HTERT RPE-1 (cell line): ENCODE data around the gene SLC24A3.
"Not testable (repeated sequence)": the region's sequence is repeated elsewhere in the genome, so short reads cannot be mapped to it uniquely, and the experiment has no call there.

Experiments
- in situ Hi-C: fragments of 300-500 bp; cut with MboI; formaldehyde crosslinking; loops from 4 replicates; pipeline ENCODE4 v1.14.3; 2020; ENCODE audit warnings: low sequenced_read_pairs

Gene SLC24A3

DNA sequence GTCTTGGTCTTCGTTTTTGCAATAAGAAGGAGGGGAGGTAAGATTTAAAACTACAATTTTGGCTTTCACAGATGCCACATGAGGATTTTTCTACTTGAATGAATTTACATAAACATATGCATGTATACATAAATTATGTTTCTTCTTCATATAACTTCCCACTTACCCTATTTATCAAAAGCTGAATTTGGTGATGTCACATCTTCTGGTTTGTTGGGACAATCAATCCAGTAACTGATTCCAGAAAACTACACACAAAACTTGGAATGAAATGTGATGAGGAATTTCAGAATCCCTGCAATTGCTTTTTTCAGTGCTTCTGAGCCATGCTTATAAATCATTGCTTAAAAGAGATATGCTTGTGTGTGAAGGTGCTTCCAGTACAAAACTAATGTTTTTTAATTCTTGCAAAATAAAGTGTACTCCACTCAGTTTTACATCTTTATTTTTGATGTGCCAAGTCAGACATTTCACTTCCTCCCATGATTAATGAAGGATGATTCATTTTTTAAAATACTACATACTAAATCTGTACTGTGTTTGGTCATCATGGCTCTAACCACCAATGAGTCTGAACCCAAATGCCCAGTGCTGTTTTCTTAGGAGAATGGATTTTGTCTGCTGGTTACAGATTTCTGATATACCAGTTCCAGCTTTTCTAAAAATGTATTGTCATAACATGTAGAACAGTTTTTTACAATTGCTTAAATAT is 513.5 kb downstream of the SLC24A3 start:
- in situ Hi-C loops: no loop called here

DNA sequence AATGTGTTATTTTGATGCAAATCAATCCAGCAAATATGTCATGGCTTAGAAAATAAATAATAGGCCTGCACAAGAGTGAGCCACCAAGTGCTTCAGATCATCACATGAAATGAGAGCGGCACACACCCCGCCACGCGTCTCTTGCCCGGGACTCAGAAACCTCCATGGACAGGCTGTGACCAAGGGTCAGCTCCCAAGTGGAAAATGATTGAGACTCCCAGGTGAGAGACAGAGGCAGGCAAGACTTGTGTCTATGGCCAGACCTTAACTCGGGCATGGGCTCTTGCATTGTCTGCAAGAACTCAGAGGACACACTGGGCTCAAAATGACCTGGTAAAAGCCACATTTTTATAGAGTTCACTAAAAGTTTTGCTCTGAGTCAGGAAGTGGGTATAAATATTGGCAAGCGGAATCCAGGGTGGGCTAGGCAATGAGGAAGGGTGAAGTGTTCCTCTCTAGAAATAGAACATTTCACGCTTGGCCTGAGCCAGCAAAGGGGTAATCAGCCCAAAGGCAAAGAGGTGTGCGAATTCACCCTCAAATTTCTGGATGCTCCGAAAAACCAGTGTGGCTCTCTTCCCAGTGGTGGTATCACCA is 514.9 kb downstream of the SLC24A3 start:
- in situ Hi-C loops: no loop called here

DNA sequence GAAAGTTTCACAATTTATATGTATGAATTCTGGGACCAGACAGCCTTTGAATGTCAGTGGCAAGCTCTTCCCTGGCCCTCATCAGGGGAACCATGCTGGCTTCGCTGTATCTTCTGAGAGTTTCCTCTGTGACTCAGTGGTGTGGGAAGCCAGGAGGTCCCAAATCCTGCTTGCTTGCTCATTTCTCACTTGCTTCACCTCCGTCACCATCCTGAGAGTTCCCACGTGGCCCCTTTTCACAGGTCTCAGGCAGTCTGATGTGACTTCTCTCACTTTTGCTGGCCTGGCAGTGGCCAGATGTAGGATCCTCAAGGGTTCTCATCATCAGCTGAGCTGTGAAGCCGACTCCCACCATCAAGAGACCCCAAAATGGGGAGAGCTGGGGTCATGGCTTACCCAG is 517.2 kb downstream of the SLC24A3 start:
- in situ Hi-C loops: no loop called here

DNA sequence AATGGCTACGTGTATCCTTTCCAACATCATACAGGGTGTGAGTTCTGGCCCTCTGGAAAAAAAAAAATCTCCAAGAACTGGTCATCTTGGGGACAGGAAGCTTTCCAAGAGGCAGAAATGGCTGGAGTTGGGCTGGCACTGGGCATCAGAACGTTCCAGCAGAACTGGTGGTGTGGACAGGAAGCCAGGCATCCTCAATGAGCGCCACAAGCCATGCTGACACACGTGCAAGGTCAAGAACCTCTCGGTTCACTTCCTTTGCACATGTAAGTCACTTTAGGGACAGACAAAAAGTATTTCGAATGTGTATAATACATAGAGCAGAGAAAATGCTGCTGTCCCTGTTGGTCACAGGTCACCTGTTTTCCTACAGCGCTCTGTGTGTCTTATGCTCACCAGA is 518.3 kb downstream of the SLC24A3 start:
- in situ Hi-C loops: no loop called here

DNA sequence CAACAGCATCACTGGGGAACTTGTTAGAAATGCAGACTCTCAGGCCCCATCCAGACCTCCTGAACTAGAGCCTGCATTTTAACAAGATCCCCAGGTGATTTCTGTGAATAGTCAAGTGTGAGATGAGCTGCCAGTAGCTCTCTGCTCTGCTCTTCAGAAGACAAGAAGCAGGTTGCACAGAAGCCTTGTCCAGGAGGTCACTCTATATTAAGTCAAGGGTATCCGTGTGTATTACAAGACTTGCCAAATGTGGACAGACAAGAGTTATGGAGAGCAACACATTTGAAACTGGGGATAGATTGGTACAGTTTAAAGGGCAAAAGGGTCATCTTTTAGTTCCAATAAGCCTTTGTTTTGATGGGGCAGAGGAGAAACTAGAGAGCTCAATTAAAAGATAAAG is 522.4 kb downstream of the SLC24A3 start:
- in situ Hi-C loops: no loop called here

DNA sequence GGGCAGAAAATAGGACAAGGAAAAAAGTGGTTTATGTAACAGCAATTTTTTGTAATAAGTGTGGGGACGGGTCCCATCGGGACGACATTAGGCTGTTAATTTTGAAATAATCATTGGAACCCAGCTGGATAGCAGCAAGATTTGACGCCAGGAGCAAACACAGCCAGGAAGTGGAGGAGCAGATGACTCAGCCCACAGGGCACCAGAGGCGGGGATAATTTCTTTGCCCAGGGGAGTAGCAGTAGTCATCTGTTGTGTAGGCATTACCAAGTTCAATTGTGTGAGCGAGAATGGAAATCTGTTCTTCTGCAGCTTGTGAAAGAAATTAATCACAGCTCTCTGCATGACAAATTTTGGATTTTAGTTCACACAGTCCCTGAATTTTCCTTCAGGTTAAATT is 523.0 kb downstream of the SLC24A3 start:
- in situ Hi-C loops: no loop called here

DNA sequence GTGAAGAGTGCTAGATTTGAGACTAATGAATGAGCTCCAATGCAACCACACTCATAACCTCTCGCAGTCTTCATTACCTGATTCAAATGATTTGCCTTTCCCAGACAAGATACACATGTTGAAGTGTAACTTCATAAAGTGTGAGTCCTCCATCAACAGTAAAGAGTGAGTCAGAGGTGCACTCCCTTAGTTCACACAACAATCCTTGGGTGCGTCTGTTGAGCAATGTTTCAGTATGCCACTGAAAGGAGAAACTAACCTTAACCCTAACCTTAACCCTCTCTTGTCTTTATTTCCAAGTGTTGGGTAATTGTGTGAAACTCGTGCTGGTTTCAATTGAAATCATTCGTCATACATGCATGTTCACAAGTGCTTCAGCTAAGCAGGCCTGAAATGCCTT is 524.6 kb downstream of the SLC24A3 start:
- in situ Hi-C loops: no loop called here

DNA sequence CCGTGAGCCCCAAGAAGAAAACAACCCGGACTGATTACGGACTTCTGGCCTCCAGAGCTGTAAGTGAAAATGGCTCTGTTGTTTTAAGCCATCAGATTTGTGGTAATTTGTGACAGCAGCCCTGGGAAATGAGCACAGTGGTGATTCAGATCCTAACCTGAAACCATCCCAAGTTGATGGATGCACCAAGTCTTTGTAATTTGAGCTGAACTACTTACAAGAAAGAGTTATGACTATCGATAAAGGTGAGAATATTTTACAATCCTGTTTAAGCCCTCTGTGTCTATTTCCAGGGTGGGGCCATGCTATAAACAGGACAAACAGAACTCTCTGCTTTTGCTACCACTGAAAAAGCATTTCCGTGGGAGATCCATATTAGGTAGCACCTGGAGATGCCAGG is 526.5 kb downstream of the SLC24A3 start:
- in situ Hi-C loops: no loop called here

DNA sequence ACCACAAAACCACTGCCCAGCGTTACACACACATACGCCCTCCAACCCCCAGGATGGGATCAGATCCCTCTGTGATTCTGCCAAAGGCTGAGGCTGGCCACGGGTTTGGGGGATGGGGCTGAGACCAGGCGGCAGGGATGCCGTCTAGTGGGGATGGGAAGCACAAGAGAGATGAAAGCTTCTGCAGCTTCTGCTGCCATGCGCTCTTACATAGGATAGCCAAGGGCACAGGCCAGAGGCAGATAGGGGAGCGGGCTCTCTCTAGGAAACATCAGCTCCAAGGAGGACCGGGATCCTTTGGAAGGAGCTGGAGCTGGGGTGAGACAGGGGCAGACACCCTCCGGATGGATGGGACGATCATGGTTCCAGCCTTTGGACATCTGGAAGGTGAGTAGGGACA is 526.9 kb downstream of the SLC24A3 start:
- in situ Hi-C loops: no loop called here

DNA sequence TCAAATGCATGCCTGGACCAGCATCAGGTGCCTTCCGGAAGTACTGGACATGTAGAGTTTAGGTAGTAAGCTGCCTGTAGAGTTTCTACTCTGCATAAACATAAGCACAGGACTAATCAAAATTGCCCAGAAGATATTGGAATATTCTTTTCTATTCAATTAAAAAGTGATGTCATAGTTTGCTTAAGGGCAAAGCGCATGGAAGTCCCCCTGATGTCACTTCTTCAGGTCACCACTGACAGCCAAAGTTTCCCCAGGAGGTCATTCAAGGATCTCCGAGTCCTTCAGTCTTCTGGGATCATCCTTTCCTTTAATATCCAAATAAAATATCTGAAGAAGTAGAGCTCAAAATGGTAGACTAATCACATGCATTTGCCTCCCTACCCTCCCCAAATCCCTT is 528.1 kb downstream of the SLC24A3 start:
- in situ Hi-C loops: no loop called here

DNA sequence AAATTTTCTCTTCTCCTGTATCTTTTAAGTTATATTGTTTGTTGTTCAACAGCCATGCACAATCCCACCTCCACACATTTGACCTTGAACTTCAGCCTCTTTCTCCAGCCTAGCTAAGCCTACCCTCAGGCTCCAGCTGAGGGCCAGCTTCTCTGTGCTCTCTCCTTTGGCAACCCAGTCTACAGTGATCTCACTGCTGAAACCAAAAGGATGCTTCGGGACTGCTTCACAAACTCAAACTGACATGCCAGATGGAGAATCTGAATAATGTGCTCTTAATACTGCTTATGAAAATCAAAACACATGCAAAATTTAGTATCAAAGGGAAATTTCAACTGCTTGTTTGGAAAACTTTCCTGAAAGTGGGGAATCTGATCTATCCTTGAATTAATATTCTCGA is 529.5 kb downstream of the SLC24A3 start:
- in situ Hi-C loops: no loop called here

DNA sequence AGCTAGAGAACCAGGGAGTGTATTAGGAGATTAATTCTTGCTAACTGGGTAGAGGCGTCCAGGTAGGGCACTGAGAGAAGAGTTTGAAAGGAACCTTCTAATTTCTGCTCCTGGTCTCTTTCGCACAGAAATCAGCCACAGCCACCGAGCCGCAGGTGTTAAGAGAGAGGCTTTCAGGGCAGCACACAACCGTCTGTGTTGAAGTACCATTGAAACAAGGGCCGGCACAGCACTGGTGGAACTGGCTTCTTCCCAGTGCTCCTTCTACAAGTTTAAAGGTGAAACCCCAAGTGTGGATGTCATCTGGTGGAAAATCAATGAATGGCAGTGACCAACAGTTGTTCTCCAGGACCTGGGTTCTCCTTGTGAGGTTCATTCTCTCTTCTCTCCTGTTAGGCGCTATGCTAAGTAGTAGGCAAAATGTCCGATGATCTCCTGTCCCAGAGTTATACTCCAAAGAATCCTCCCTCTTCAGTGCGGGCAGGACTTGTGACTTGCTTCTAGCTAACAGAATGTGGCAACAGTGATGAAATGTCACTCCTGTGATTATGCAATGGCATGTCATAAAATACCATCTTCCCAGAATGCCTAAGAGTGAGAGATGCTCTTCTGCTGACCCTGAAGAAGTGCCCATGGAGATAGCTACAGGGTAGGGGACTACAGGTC is 530.7 kb downstream of the SLC24A3 start:
- in situ Hi-C loops: no loop called here

DNA sequence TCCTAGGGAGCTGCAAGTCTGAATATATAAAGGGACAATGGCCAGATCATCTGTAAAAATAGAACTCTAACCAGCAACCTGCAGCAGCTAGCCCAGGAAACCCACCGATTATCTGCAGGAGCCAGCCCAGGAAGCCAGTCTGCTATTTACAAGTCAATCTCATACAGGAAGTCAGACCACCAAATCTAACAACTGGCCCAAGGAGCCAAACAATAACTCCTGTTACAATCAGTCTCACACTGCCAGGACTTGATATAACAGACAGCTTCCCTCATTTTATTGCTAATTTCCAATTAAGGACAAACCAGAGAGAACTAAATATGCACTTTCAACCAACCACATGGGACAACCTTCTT is 531.2 kb downstream of the SLC24A3 start:
- in situ Hi-C loops: no loop called here

DNA sequence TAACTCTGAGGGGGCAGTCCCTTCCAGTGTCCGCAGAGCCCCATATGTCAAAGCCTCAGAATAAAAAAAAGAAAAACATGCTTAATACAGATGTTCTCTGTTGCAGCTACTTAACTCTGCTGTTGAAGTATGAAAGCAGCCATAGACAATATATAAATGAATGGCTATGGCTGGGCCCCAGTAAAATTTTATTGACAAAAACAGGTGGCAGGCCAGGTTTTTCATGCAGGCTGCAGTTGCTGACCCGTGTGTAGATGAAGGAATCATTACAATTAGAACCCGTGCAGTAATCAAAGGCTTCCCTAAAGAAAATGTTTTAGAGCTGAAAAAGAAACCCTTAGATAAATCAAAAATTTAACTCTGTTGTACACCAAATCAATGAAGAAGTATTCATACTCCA is 532.7 kb downstream of the SLC24A3 start:
- in situ Hi-C loops: no loop called here

DNA sequence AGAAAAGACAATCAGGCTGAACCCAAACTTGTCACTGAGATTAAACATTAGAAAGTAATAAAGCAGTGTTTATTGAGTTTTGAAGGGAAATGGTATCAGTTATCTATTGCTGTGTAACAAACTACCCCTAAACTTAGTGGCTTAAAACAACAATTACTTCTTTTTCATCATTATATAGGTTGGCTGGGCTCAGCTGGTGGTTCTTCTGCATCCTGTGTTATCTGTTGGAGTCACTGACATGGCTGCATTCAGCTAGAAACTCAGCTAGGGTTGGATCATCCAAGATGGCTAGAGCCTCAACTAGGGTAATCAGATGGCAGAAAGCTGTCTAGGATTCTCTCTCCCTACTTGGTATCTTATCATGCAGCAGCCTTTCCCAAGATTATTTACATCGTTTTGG is 533.1 kb downstream of the SLC24A3 start:
- in situ Hi-C loops: no loop called here

DNA sequence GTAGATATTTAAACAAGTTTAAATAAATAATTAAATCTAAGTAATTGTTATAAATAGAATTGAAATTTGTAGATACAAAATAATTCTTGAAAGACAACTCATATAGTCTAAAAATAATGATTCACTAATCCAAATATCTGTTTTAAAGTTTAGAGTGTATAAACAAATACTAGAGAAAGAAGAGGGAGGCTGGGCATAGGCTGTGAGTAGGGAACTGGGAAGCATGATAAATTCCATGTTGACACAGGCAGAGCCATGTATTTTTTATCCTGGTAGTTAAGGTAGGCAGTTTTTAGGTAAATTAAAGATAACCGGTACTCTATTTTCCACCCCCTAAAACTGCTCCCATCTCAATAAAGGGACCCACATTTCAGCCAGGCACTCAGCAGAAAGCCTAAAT is 534.0 kb downstream of the SLC24A3 start:
- in situ Hi-C loops: no loop called here

DNA sequence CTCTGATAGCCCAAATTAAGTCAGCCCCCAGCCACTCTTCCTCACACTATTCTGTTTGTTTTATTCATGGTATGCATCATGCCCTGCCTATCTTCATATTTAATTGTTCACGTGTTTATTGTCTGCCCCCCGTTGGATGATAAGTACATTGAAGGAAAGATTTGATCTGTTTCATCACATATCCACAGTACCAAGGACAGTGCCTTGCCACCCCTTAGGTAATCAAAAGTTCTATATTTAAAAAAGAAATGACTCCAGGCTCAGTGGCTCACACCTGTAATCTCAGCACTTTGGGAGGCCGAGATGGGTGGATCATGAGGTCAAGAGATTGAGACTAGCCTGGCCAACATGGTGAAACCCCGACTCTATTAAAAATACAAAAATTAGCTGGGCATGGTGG is 535.5 kb downstream of the SLC24A3 start:
- in situ Hi-C loops: no loop called here

DNA sequence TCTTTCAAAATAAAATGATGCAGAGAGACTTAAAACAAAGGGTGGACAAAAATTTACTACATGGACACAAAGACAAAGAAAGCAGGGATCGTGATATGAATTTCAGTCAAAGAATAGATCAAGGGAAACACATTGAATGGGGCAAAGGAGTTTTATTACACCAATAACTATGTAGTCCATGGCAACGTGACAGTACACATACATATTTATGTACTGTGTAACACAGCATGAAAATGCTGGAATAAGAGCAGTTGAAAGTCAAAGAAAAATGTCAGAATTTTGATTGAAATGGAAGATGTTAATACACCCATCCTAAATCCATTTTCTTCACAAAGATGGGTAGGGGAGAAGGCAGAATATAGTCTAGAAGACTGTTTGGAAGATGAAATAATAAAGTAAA is 536.2 kb downstream of the SLC24A3 start:
- in situ Hi-C loops: no loop called here

DNA sequence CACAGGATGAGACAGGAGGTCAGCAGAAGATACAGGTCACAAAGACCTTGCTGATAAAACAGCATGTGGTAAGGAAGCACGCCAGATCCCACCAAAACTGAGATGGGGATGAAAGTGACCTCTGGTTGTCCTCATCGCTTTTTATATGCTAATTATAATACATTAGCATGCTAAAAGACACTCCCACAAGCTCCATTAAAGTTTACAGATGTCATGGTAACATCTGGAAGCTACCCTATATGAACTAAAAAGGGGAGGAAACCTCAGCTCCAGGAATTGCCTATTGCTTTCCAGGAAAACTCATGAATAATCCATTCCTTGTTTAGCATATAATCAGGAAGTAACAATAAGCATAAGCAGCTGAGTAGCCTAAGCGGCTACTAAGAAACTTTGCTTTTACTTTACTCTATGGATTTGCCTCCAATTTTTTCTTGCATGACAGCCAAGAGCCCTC is 537.2 kb downstream of the SLC24A3 start:
- in situ Hi-C loops: no loop called here

DNA sequence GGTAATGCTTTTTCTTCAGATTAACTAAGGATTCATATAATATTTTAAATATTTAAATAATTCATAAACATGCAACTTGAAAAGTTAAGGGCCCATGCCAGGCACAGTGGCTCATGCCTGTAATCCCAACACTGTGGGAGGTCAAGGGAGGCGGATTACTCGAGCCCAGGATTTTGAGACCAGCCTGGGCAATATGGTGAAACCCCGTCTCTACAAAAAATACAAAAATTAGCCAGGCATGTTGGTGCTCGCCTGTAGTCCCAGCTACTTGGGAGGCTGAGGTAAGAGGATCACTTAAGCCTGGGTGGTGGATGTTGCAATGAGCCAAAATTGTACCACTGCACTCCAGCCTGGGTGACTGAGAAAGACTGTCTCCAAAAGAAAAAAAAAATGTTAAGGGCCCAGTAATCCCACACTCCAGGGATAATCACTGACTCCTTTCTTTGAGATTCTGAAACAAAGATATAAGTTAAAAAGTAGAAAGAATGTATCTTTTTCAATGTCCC is 537.7 kb downstream of the SLC24A3 start:
- in situ Hi-C loops: no loop called here

DNA sequence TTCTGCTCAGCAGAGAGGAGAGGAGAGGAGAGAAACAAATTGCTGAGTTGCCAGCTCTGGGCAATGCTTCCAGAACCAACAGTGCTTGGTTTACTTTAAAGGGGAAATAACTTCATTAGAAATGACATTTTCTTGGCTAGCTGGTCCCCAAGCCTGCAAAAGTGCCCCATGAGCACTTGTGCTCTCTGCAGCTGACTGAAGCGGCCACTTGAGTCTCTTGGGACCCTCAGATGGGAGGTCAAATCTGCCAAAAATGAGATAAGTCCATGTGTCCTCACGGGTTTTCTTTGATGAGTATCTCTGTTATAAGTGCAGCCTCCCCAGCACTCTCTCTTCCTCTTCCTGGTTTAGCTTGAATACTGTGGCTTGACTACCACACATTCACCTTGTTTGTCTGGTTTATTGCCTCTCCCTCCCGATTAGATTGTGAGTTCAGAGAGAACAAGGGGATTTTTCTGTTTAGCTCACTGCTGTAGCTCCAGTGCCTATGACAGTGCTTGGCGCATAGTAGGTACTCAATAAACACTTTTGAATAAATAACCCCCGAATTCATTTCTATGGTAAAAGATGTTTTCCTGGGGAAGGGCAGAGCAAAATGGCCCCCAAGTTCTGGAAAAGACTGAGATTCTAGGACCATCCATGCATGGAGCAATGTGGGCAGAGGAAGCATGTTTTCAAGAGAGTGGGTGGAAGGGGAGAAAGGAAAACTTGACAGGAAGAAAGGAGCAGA is 538.6 kb downstream of the SLC24A3 start:
- in situ Hi-C loops: no loop called here

DNA sequence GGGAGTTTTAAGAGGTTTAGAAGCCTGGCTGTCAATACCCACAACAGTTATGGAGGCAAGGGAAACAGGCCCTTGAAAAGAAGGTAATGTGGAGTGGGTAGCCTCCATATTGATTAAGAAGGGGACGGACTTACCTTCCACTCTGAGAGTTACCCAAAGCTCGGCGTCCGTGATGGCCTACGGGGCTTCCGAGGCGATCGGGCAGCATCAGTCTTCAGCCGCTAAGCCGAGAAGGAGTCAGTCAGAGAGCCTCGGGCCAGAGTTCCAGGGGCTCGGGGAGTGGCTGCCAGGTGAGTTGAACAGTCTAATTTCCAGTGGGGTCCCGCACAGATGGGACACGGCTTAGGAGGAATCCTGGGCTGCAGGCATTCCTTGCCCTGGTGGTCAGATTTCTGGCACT is 541.8 kb downstream of the SLC24A3 start:
- in situ Hi-C loops: not testable (repeated sequence)
